SU-DHL-6 (cell line): ENCODE measurements around the gene EXD3.

Source experiments
- CTCF ChIP-seq: fragments of 200-600 bp; sonication (generic); IDR thresholded peaks from one replicate; pipeline ENCODE4 v1.5.1; 2017; ENCODE audit warnings: antibody characterized with exemption, mild to moderate bottlenecking, low read length, moderate library complexity; ENCODE audit not compliant: insufficient read depth, poor library complexity, severe bottlenecking
- EZH2phosphoT487 ChIP-seq: fragments of 200-600 bp; sonication (generic), shearing (Covaris generic); conservative IDR thresholded peaks from 2 replicates; pipeline ENCODE4 v1.6.1; 2018; ENCODE audit warnings: mild to moderate bottlenecking, antibody characterized with exemption, low read length, moderate library complexity, mixed read lengths

- TF ChIP-seq CTCF (no peak), EZH2phosphoT487 (no peak)
Observed at GRCh38 chr9:137452761-137453642, 30.0 kb upstream of the EXD3 start.
